NAMALWA (cell line): ENCODE data around the gene PDHB.

Experiments used
- DNase-seq: peaks from one replicate; pipeline ENCODE4 v3.0.0-alpha.2; 2015; ENCODE audit warnings: low spot score

Gene PDHB

GRCh38 chr3:58398669-58399333, 34.8 kb downstream of the PDHB start:
- DNase-seq: no peak

GRCh38 chr3:58394339-58394738, 39.3 kb downstream of the PDHB start:
- no peak for DNase-seq

GRCh38 chr3:58392181-58392580, 41.5 kb downstream of the PDHB start:
- no peak for DNase-seq

- DNase-seq: no peak
Measured at GRCh38 chr3:58391156-58391865, 42.3 kb downstream of the PDHB start.

GRCh38 chr3:58388550-58389091, 45.0 kb downstream of the PDHB start:
- DNase-seq: no peak

- no peak for DNase-seq
Measured at GRCh38 chr3:58387650-58388546, 45.7 kb downstream of the PDHB start.

- no peak for DNase-seq
Measured at GRCh38 chr3:58386626-58387365, 46.8 kb downstream of the PDHB start.

- DNase-seq: no peak
Measured at GRCh38 chr3:58384381-58385090, 49.1 kb downstream of the PDHB start.

- no peak for DNase-seq
Measured at GRCh38 chr3:58383904-58384303, 49.7 kb downstream of the PDHB start.

GRCh38 chr3:58383476-58383875, 50.2 kb downstream of the PDHB start:
- no peak for DNase-seq

GRCh38 chr3:58379351-58380073, 54.1 kb downstream of the PDHB start:
- no peak for DNase-seq

- DNase-seq: no peak
Measured at GRCh38 chr3:58377750-58378149, 55.9 kb downstream of the PDHB start.
